ENCODE results near the gene MANEA.
"Not testable (repeated sequence)": the region's sequence is repeated elsewhere in the genome, so short reads cannot be mapped to it uniquely, and the experiment has no call there.

MANEA gene, protein sequence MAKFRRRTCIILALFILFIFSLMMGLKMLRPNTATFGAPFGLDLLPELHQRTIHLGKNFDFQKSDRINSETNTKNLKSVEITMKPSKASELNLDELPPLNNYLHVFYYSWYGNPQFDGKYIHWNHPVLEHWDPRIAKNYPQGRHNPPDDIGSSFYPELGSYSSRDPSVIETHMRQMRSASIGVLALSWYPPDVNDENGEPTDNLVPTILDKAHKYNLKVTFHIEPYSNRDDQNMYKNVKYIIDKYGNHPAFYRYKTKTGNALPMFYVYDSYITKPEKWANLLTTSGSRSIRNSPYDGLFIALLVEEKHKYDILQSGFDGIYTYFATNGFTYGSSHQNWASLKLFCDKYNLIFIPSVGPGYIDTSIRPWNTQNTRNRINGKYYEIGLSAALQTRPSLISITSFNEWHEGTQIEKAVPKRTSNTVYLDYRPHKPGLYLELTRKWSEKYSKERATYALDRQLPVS

DNA sequence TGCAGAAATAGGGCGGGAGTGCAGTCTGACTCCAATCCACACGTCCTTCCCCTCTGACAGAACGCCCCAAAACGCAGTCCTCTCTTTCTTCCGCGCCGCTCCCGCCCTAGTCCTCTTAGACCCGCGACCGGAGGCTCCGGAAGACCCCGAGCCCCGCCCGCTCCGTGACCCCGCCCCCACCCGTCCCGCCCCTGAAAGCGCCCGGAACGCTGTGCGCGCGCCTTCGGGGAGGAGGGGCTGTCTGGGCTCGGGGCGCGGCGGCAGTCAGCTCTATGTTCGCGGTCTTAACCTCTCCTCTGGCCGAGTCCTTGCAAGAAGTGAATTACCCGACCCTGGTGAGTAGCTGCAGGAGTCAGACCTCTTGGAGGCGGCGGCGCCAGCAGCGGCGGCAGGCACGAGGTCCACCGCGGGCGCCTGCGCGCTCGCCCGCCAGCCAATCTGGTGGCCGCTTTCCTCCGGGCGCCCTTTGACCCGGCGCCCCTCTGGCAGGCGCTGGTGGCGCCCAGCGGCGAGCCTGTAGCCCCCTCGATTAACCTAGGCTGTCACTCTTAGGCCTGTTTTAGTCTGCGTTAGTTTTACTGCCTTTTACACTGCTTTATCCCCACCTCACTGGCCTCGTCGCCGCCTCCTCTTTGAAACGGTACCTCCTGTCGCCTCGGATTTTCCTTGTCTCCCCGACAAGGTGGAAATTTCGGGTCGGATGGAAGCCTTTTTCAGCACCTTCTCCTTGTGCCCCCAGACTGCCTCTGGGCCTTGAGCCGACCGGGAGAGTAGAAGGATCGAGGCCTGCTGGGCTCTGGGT is at the start of gene MANEA:
TSS of gene MANEA (plus strand) at position 232 of the 802 bp plus-strand sequence. CDS start 8,905 bp downstream, outside the sequence.
- peak; percentile 92 for DNase-seq

DNA sequence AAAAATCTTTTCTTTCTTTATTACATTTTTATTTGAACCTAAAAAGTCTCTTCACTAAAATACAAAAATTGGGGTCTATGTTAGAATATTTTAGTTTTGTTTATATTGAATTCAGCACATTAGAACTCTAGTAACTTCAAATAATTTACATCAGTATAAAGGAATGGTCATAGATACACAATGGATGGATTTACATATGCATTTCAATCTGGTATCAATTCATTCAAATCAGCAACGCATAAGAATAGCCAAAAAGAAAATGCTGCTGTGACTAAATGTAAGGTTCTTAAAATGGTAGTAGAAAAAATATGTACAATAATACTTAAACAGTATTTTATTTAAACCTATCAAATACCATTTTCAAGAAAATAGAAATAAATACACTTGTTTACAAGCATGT is 47.6 kb upstream of the MANEA start:
- DNase-seq: no peak

DNA sequence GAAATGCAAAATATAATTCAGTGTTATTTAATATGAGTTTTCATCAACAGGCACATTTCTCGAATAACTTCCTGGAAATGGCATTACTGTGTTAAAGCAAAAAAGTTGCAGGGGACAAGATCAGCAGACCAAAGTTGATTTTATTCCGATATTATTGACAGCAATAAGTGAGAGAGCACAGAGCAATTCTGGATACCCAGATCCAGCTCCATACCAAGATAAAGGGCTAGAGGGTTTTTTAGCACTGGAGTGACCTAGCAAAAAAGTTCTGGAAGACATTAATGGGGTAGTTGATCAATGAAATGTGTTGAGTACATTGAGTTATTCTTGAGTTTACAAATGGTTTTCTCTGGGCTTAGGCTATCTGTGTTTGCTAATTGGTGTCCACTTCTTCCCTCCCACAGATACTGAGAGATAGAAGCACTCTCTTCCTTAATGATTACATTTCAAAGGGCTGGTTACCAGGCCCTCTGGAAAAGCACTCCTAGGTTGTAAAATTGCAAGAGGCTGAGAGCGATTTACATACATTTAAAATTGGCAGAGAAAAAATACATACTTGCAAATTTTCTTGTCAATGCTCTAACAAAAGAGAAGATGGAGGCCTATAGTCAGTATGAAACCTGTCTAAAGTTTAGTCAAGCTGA is 47.0 kb upstream of the MANEA start:
- DNase-seq: no peak

DNA sequence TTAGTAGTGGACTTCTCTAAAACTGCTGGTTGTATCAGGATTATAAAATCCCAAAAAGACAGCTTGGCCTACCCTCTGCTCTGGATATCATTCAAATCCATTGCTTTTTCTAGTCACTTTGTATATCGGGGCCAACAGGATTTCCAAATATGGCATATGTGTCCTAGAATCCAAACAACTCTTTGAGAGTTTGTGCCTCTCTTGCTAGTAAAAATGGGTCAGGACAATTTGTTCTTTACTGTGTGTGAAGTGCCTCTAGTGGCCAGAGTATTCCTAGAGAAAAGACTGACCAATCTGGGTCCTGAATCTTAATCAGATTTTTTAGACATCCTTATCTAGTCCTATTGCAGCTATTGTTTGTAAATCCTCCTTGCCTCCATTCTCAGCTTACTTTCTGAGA is 33.5 kb upstream of the MANEA start:
- DNase-seq: no peak

DNA sequence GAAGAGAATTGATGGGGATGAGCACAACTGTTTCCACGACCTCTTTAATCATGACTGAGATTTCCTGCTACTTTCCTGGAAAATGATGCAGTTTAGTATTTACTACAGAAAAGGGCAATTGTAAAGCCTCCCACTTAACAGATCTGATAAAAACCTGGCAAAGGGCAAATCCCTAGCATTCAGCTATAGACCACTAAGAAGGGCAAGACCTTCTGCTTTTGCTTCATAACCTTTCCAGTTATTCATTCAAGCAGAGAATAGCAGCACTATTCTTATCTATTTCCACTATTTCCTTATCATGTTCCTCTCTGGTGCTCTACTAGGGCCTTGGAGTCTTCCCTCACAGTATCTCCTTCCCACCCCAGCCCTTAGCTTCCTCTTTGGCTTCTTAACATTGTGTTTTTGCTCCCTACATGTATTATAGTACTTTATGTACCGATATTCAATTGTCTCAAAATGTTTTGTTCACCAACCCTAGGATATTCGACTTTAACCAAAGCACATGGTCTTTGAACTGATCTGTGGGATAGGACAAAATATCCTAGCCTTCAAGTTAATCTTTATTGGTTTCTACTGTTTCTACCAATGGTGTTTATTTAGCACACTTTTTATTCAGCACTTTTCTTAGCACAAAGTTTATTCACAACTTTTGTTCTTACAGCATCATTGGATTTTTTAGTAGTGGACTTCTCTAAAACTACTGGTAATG is 32.7 kb upstream of the MANEA start:
- DNase-seq: no peak

DNA sequence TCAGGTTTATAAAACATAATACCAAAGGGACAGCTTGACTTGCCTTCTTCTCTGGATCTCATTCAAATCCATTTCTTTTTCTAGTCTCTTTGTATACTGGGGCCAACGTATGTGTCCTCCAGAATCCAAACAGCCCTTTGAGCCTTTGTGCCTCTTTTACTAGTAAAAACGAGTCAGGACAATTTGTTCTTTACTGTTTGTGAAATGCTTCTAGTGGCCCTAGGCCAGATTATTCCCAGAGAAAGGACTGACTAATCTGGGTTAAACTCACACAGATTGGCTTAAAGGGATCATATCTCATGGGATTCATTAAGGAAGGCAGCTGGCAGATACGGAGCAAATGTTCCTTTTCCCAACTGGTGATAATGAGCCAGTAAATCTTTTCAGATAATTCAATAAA is 32.1 kb upstream of the MANEA start:
- no peak for DNase-seq

DNA sequence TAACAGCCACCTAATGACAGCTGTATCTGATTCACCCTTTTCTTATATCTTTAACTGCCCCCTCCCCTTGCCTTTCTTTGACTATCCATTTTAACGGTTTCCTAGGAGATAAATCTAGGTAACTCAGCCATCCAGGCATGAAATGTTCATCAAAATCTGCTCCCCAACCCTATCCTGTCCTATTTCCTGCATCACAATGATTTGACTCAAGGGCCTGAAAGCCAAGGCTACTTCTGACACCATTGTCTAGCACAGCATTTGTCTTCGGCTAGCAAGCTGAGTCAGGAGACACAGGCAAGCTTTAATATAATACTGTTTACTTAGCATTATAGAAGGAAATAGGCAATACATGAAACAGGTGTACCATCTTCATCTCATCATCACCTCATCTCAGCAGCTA is 31.6 kb upstream of the MANEA start:
- no peak for DNase-seq

DNA sequence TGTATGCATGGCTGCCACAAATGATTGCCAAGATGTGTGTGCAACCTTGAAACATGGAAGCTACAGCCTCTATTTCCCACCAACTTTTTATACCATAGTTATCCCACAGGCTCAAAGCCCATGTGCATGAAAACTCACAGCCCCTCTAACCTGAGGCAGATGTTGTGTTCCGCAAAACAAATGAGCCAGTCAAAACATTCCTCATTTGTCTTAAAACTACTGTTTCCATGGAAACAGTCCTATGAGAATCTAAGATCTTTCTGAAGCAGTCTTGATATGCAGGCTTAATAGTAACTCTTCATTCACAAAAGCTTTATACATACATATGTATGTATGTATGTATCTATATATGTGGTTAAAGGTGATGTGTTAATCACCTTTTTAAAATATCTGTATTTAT is 31.2 kb upstream of the MANEA start:
- DNase-seq: no peak

DNA sequence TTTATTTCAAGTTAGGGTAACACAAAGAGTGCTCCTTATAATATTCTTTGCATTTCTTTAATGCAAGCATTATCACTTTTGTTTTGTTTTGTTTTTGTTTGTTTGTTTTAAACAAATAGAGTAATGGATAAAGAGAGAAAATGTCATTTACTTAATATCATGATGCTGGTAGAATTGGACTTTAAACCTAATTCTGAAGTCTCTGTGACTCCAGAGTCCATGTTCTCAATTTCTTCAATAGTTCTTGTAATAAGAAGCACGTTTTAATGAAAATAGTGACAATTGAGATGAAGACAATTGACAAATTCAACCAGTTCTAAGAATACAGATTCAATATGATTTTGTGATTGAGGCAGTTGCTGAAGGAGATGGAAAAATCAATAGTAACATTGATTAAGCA is 30.3 kb upstream of the MANEA start:
- DNase-seq: no peak

DNA sequence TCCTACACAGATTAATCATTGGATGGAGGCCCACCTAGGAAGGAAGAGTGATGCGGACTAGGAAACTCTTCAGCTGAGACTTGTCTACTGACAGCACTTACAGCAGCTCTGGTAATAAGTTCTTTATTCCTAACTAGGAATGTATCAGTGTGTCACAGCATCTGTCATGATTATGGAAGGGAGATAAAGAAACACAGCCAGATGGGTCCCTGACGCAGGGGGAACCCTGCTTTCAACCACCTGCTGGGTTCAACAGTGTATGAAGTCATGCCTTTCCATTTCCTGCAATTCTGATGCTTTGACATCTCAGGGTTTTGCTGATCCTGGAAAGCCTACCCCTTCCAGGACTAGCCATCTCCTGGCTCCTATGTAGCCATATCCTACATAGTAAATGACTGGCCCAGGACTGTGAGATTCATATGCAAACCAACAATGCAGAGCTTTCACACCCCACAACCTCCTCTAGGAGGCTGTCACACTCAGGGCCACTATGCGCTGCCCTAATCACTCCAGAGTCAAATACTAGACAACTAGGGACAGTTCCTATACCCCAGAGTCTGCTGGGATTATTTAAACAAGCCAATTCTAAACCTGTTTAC is 29.0 kb upstream of the MANEA start:
- no peak for DNase-seq

DNA sequence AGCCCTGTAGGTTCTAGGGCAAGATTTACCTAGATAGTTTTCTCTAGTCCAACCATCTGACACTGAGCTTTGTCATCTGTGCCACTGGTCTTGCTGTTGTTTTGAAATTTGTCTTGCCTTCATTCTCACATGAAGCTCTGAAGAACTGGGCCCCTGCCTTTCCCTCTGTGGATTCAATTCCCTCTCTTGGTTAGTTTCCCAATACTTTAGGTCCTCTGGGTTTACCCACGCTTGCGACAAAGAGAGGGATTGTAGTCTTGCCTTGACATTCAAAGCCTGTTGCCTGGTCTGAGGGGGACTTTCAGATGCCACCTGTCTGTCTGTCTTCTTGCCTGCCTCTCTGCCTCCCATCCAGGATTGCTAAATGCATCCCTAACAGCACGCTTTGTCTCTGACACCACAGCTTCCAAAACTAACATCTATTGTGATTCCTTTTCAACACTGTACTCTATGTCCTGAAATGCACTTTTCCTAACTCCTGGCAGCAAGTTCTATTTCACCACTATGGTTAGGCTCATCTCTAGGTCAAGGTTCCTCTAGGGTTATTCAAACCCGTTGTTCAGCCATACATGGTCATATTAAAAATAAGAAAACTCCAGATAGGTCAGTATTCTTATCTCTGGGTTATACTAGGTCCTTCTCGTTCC is 25.5 kb upstream of the MANEA start:
- DNase-seq: no peak

DNA sequence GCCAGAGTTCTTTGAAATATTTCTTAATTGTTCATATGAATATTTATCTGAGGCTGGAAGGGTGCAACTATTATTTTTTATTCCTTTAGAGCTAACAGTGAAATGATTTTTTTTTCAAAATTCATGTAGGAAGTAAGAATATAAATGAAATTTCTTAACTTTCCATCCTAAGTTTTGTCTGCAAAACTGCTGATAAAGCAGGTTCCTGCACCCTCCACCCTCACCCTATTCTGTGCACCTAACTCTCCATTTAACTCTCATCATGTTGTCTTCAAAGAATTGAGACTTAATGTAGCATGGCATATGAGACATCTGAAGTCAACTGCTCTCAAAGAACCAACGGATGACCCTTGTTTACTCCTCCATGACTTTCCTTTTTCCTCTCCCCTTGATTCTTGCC is 23.5 kb upstream of the MANEA start:
- no peak for DNase-seq

DNA sequence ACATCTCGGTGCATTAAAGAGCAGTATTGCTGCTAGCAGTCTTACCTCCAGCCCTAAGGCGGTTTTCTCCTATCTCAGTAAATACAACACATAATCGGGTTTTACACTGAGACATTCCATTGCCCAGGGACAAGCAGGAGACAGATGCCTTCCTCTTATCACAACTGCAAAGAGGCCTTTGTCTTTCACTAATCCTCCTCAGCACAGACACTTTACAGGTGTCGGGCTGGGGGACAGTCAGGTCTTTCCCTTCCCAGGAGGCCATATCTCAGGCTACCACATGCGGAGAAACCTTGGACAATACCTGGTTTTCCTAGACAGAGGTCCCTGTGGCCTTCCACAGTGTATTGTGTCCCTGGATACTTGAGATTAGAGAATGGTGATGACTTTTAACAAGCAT is 16.4 kb upstream of the MANEA start:
- DNase-seq: not testable (repeated sequence)

DNA sequence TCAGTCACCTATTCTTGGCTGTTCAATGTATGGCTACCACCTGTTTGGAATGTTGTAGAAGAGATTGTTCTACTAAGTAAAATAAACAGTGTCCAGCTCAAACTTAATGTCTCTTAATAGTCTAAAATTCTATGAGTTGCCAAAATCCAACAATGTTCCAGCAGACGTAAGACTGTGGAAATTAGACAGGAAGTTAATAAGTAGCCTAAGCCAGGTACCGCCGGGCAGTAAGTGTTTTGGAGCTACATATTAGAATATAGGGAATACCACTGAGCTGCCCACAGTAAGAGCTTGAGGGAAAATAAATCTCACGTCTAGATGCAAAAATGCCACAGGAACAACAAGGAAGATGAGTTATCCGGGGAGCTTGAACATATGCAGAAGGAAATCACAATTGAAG is 7.8 kb upstream of the MANEA start:
- no peak for DNase-seq

DNA sequence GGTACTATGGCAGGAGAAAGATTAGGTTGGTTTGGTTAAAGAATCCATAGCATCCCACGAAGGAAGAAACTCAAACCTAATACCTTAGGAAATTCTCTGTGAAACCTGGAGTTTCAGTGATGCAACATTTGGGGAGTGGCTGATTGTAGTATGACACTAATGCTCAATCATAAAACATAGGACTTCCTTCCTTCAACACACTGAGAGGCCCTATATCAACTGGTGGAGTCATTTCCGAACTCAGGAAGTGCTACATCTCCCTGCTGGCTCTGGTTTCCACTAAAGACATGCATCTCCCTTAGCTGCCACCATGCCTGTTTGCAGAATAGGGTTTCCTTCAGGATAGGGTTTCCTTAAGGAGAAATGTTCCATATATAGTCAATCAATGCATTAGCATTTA is 5.2 kb upstream of the MANEA start:
- DNase-seq: no peak

DNA sequence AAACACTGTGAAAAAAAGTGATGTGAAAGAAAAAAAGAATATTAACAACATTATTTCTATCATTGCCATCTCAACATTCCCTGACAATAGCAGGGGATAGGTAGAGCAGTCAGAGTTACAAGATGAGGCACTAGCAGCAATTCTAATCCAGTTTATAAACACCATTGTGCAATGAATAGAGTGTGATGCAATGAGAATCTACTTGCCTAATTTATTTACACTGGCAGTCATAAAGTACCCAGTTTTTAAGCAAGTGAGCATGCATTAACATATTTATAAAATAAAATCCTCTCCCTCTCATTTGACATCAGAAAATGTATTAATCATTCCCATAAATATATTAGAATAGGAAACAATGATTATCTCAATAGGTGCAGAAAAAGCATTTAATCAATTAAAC is 2.5 kb upstream of the MANEA start:
- DNase-seq: no peak

DNA sequence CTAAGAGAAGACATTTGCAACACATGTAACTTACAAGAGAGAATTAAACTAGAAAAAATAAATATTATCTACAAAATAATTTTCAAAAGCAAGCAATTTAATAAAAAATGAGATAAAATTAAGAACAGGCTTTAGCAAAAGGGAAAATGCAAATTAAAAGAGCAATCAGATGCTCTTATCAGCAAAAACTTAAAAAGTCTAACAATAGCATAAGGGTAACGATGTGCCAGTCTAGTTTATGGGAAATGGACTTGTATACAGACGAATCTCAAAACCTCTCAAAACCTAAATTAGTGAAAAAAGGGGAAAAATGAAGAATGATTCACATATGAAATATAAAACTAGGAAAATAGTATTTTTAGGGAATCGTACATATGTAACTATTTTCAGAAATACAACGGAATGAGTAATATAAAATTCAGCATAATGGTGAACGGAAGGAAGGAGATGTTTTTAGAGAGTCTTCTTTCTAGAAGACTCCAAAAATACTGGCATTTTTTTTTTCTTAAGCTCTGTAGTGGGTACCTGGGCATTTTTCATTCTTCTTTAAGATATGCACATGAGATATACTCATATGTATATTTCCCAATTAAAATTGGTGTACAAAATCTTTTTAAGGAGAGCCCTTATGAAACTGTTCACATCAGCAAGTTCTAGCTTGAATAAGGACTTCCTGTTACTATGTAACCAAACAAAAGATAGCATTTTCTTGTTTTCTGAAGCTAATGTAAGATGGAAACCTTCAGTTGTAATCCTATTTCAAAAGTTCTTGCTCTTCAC is 927 bp upstream of the MANEA start:
- no peak for DNase-seq

DNA sequence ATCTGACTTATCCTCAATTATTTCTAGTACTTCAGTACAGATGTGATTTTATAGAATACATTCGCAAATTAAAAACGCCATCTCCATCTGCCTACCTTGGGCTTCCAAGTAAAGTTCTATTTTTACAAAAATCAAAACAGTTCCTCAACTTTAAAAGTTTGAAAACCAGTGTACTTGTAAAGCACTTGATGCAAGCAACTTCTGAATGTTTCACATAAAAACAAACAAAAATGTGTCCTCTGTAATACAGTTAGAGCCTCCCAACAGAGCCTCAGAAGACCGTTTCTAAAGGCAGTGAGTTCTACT is 384 bp upstream of the MANEA start:
- no peak for DNase-seq

DNA sequence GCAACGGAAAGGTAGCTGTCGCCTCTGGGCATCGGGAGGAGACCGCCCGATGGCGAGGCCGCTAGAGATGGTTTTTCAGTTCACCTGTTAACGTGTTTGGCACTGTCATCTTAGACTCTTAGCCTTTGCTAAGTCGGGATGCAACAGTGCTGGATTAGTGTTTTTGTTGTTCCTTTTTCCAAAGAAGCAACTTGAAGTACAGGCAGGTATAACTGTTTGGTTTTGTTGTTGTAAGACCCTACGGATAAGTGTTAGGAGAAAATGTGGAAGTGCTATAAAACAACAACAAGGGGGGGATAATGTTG is 723 bp downstream of the MANEA start:
- DNase-seq: no peak

DNA sequence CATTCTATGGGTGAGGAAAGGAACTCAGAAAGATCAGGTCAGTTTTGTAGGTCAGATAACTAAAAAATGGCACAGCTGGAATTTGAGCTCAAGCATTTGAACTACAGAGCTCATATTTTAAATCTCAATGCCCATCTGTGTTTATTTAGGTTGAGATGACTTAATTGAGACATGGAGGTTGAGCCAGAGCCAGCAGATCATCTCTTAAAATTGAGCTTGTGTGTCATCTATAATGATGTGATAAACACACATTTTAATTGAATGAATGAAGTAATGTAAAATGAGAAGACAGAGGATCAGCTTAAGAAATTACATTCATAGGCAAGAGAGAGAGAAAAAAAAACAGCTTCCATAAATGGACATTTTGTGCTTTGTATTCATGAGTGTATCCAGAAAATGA is 3.7 kb downstream of the MANEA start:
- no peak for DNase-seq

DNA sequence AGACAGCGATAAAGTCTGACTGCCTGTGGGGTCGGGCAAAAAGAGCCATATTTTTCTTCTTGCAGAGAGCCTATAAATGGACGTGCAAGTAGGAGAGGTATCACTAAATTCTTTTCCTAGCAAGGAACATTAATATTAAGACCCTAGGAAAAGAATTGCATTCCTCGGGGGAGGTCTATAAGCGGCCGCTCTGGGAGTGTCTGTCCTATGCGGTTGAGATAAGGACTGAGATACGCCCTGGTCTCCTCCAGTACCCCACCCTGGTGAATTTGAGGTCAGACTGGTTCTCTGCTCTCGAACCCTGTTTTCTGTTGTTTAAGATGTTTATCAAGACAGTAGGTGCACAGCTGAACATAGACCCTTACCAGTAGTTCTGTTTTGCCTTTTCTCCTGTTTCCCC is 6.9 kb downstream of the MANEA start:
- not testable (repeated sequence) for DNase-seq

DNA sequence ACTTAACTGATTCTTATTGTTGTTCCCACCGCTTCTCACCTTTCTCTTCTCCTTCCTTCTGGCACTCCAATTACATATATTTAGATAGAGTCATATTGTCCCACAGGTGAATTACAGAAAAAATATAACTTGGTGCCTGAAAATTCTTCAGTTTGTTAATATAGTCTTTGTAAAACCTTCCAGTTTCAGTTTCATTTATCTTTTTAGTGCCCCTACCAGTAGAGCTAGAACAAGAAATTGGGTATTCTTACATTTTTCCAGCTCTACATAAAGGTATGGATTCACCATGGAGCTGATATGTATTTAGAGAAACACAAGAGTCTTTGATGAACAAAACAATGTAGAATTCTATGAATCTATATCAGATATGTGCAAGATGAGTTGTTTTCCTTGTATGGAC is 10.7 kb downstream of the MANEA start:
- no peak for DNase-seq
